ENCODE data around the gene CLTA.

DNA sequence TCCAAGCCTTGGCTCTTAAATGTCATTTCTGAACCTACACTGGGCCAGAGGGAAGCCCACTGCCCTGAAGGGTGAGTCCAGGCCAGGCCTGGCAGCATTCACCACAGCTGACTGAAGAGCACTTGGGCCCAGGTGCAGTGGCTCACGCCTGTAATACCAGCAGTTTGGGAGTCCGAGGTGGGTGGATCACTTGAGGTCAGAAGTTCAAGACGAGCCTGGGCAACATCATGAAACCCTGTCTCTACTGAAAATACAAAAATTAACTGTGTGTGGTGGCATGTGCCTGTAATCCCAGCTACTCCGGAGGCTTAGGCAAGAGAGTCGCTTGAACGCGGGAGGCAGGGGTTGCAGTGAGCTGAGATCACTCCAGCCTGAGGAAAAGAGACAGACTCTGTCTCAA is 16.4 kb upstream of the CLTA start:
- TF ChIP-seq, protein P1, sequence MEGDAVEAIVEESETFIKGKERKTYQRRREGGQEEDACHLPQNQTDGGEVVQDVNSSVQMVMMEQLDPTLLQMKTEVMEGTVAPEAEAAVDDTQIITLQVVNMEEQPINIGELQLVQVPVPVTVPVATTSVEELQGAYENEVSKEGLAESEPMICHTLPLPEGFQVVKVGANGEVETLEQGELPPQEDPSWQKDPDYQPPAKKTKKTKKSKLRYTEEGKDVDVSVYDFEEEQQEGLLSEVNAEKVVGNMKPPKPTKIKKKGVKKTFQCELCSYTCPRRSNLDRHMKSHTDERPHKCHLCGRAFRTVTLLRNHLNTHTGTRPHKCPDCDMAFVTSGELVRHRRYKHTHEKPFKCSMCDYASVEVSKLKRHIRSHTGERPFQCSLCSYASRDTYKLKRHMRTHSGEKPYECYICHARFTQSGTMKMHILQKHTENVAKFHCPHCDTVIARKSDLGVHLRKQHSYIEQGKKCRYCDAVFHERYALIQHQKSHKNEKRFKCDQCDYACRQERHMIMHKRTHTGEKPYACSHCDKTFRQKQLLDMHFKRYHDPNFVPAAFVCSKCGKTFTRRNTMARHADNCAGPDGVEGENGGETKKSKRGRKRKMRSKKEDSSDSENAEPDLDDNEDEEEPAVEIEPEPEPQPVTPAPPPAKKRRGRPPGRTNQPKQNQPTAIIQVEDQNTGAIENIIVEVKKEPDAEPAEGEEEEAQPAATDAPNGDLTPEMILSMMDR (IDR thresholded peaks at IDR 0.05; ENCODE audit: poor library complexity, severe bottlenecking) = no peak
- no peak for TF ChIP-seq TAF1 (IDR thresholded peaks at IDR 0.05; ENCODE audit: low read depth)
- no peak for TF ChIP-seq POLR2AphosphoS5 (IDR thresholded peaks at IDR 0.05)
- TF ChIP-seq, protein P2, sequence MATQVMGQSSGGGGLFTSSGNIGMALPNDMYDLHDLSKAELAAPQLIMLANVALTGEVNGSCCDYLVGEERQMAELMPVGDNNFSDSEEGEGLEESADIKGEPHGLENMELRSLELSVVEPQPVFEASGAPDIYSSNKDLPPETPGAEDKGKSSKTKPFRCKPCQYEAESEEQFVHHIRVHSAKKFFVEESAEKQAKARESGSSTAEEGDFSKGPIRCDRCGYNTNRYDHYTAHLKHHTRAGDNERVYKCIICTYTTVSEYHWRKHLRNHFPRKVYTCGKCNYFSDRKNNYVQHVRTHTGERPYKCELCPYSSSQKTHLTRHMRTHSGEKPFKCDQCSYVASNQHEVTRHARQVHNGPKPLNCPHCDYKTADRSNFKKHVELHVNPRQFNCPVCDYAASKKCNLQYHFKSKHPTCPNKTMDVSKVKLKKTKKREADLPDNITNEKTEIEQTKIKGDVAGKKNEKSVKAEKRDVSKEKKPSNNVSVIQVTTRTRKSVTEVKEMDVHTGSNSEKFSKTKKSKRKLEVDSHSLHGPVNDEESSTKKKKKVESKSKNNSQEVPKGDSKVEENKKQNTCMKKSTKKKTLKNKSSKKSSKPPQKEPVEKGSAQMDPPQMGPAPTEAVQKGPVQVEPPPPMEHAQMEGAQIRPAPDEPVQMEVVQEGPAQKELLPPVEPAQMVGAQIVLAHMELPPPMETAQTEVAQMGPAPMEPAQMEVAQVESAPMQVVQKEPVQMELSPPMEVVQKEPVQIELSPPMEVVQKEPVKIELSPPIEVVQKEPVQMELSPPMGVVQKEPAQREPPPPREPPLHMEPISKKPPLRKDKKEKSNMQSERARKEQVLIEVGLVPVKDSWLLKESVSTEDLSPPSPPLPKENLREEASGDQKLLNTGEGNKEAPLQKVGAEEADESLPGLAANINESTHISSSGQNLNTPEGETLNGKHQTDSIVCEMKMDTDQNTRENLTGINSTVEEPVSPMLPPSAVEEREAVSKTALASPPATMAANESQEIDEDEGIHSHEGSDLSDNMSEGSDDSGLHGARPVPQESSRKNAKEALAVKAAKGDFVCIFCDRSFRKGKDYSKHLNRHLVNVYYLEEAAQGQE (IDR thresholded peaks at IDR 0.05; ENCODE audit: borderline replicate concordance) = no peak
- TF ChIP-seq EP300 (conservative IDR thresholded peaks at IDR 0.05; ENCODE audit: poor library complexity, severe bottlenecking) = no peak
- TF ChIP-seq EZH2 (IDR thresholded peaks at IDR 0.05; ENCODE audit: borderline replicate concordance, insufficient read depth, low read length, poor library complexity, severe bottlenecking) = no peak

Data from neural cell (in vitro differentiated cells).